ENCODE results near the gene TRAPPC10.

DNA sequence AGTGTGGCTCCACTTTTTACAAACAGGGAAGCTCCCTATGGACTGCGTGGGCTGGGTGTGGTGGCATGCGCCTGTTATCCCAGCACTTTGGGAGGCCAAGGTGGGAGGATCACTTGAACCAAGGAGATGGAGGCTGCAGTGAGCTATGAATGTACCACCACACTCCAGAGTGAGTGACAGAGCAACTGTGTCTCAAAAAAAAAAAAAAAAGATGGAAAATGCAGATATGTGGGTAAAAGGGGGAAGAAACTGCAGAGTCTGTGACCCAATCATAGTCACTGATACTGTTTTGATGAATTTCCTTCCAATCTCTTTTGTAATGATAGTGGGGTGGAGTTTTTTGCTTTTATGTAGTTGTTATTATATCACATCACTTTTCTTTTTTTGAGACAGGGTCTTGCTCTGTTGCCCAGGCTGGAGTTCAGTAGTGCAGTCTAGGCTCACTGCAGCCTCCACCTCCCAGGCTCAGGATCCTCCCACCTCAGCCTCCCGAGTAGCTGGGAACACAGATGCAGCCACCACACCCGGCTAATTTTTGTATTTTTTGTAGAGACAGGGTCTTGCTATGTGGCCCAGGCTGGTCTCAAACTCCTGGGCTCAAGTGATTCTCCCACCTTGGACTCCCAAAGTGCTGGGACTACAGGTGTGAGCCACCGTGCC, 8.7 kb upstream of the TRAPPC10 start:
- TF ChIP-seq, protein P1, sequence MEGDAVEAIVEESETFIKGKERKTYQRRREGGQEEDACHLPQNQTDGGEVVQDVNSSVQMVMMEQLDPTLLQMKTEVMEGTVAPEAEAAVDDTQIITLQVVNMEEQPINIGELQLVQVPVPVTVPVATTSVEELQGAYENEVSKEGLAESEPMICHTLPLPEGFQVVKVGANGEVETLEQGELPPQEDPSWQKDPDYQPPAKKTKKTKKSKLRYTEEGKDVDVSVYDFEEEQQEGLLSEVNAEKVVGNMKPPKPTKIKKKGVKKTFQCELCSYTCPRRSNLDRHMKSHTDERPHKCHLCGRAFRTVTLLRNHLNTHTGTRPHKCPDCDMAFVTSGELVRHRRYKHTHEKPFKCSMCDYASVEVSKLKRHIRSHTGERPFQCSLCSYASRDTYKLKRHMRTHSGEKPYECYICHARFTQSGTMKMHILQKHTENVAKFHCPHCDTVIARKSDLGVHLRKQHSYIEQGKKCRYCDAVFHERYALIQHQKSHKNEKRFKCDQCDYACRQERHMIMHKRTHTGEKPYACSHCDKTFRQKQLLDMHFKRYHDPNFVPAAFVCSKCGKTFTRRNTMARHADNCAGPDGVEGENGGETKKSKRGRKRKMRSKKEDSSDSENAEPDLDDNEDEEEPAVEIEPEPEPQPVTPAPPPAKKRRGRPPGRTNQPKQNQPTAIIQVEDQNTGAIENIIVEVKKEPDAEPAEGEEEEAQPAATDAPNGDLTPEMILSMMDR (conservative IDR thresholded peaks at IDR 0.05 in 1 of 2, IDR thresholded peaks at IDR 0.05 in 1 of 2; ENCODE audit: low read depth in 1 of 2, low read length in 2 of 2): no peak
- TF ChIP-seq EZH2 (IDR thresholded peaks at IDR 0.05; ENCODE audit: low read length, missing control alignments): no peak

Data from fibroblast of lung (primary cell).